ENCODE measurements around the gene EIF4B. TPM values are rescaled to one million over a fixed set of nuclear protein-coding genes. Genes with fewer than 3 reads are reported as not detected.

Gene EIF4B
- total and polyA plus RNA-seq, 2 of the 13 experiments (the other 11 are each of a cell fraction or from before 2014, with no cell fraction given), result 416 to 548 TPM

- TF ChIP-seq RAD51 (IDR thresholded peaks at IDR 0.05; ENCODE audit: borderline replicate concordance), result no peak
- TF ChIP-seq MIER3 (CRISPR knock-in tag; IDR thresholded peaks at IDR 0.05; ENCODE audit: borderline replicate concordance), result peak; percentile 59; the same call in 1 of the 2 replicates
- TF ChIP-seq SP4 (CRISPR knock-in tag; IDR thresholded peaks at IDR 0.05), result peak; percentile 29
- 0 out of 2 replicates have a peak, but pooled peaks have one; percentile 29 for TF ChIP-seq BCL6 (CRISPR knock-in tag; IDR thresholded peaks at IDR 0.05)
- peak; percentile 50; the same call in 1 of the 2 replicates for TF ChIP-seq KDM5B (CRISPR knock-in tag; IDR thresholded peaks at IDR 0.05; ENCODE audit: borderline replicate concordance)
- TF ChIP-seq ZKSCAN8 (CRISPR knock-in tag; IDR thresholded peaks at IDR 0.05; ENCODE audit: borderline replicate concordance), result peak; percentile 72; the same call in 1 of the 2 replicates
- no peak for TF ChIP-seq RBAK (CRISPR knock-in tag; IDR thresholded peaks at IDR 0.05)
- TF ChIP-seq RARG (CRISPR knock-in tag; IDR thresholded peaks at IDR 0.05; ENCODE audit: low read depth), result no peak
- no peak for TF ChIP-seq TIGD3 (CRISPR knock-in tag; IDR thresholded peaks at IDR 0.05; ENCODE audit: borderline replicate concordance)
- TF ChIP-seq SMAD3 (CRISPR knock-in tag; IDR thresholded peaks at IDR 0.05), result peak; percentile 93; the same call in 1 of the 2 replicates
- TF ChIP-seq, protein P1, sequence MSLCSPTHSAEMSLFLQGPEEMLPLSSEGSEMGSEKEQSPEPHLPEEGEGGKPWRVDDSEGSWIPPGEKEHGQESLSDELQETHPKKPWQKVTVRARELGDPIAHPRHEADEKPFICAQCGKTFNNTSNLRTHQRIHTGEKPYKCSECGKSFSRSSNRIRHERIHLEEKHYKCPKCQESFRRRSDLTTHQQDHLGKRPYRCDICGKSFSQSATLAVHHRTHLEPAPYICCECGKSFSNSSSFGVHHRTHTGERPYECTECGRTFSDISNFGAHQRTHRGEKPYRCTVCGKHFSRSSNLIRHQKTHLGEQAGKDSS (CRISPR knock-in tag; IDR thresholded peaks at IDR 0.05; ENCODE audit: borderline replicate concordance, low read depth), result peak; percentile 64; the same call in 1 of the 2 replicates
- no peak for TF ChIP-seq MZF1 (CRISPR knock-in tag; IDR thresholded peaks at IDR 0.05; ENCODE audit: borderline replicate concordance)
- TF ChIP-seq RXRB (CRISPR knock-in tag; IDR thresholded peaks at IDR 0.05; ENCODE audit: borderline replicate concordance), result peak; percentile 73
- TF ChIP-seq MEIS2 (CRISPR knock-in tag; IDR thresholded peaks at IDR 0.05), result 0 out of 2 replicates have a peak, but pooled peaks have one; percentile 38
- peak; percentile 64; the same call in 1 of the 2 replicates for TF ChIP-seq MEIS1 (CRISPR knock-in tag; IDR thresholded peaks at IDR 0.05; ENCODE audit: borderline replicate concordance)
- TF ChIP-seq GMEB2 (CRISPR knock-in tag; IDR thresholded peaks at IDR 0.05; ENCODE audit: low read depth), result no peak
- TF ChIP-seq HOXA5 (CRISPR knock-in tag; IDR thresholded peaks at IDR 0.05), result peak; percentile 78; the same call in 1 of the 2 replicates
- peak; percentile 68; the same call in 1 of the 2 replicates for TF ChIP-seq ZNF331 (CRISPR knock-in tag; IDR thresholded peaks at IDR 0.05)
- 0 out of 2 replicates have a peak, but pooled peaks have one; percentile 29 for TF ChIP-seq NR2F2 (IDR thresholded peaks at IDR 0.05; ENCODE audit: borderline replicate concordance, low read depth)
- peak; percentile 72; the same call in 1 of the 2 replicates for TF ChIP-seq ZNF333 (CRISPR knock-in tag; IDR thresholded peaks at IDR 0.05; ENCODE audit: borderline replicate concordance)
- TF ChIP-seq MBNL3 (CRISPR knock-in tag; conservative IDR thresholded peaks at IDR 0.05), result no peak
These were observed 25.4 kb upstream of the EIF4B start (continued) for GRCh38 chr12:52980650-52981423.
